Muscle layer of duodenum (tissue), 2 donors: ENCODE measurements around the gene GPHN.

ENCODE experiments used
- H3K27ac ChIP-seq: one replicate; pipeline ENCODE4 v1.7.0; 2013; ENCODE audit warnings: mild to moderate bottlenecking, low read length
- H3K27me3 ChIP-seq: one replicate; pipeline ENCODE4 v1.7.0; 2013; ENCODE audit warnings: low read depth, mild to moderate bottlenecking, control low read depth, low read length
- H3K36me3 ChIP-seq, 2 donors: one replicate each; pipeline ENCODE4 v1.7.0; 2013; ENCODE audit warnings: low read length in 2 of 2, control low read depth in 1 of 2, mild to moderate bottlenecking in 1 of 2; ENCODE audit not compliant: insufficient read depth in 2 of 2, control insufficient read depth in 1 of 2
- H3K4me1 ChIP-seq, 2 donors: one replicate each; pipeline ENCODE4 v1.7.0; 2013; ENCODE audit warnings: low read length in 2 of 2, mild to moderate bottlenecking in 2 of 2, control low read depth in 1 of 2, moderate library complexity in 1 of 2; ENCODE audit not compliant: insufficient read depth in 2 of 2, control insufficient read depth in 1 of 2
- H3K4me3 ChIP-seq, 2 donors: one replicate each; pipeline ENCODE4 v1.7.0; 2013; ENCODE audit warnings: low read length in 2 of 2, low read depth in 1 of 2, mild to moderate bottlenecking in 1 of 2
- H3K9me3 ChIP-seq, 2 donors: one replicate each; pipeline ENCODE4 v1.7.0; 2013; ENCODE audit warnings: low read length in 2 of 2, control low read depth in 1 of 2, mild to moderate bottlenecking in 1 of 2; ENCODE audit not compliant: control insufficient read depth in 1 of 2
- donor health status: healthy.

Gene GPHN

DNA sequence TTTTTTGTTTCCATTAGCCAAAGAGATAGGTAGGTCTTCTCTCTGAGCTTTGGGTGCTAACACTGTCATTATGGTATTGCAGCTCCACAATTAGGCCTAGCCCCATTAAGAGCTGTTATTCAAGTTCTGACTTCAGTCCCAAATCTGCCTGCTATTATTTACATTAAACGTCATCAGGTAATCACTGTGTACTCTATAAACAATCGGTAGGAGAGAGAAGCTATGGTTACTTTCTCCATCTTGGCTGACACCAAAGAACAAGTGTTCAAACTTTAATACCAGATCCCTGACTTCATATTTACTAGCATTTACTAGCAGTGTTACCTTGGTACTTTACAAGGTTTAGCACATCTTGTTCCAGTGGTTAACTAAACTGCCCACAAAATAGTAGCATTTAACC lies 376.2 kb downstream of the GPHN start:
- Histone ChIP-seq H3K9me3 (peaks cover 0 to 8% of the 10 kb centered on the region in 2 donors), H3K27me3 (no peaks in the 10 kb centered on the region), H3K27ac (no peak overlapping the region), H3K4me1 (no peaks in the 10 kb centered on the region), H3K36me3 (no peaks in the 10 kb centered on the region), H3K4me3 (no peak overlapping the region)

GRCh38 chr14:66900719-66901118 lies 392.8 kb downstream of the GPHN start:
- Histone ChIP-seq H3K36me3 (no peaks in the 10 kb centered on the region), H3K4me1 (no peaks in the 10 kb centered on the region), H3K9me3 (no peaks in the 10 kb centered on the region), H3K4me3 (no peak overlapping the region), H3K27me3 (no peaks in the 10 kb centered on the region), H3K27ac (no peak overlapping the region)

DNA sequence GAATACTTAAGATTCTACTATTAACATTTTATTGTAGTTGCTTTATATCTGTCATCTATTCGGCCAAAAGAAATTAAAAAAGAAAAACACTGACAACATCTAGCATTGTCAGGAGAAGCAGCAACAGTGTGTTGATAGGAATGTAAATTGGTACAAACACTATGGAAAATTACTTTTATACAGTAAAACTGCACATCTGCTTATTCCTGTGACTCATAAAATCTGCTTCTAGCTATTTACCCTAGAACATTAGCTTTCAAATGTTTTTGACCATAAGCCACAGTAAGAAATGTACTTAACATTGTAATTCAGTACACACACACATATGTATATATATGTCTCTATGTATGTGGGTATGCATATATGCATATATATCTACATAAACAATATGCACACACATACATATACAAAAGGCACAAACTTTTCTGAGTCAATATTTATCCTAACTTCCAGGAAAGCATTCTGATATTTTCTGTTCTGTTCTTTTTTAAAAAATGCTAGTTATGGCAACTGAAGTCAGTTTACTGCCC lies 402.4 kb downstream of the GPHN start:
- H3K36me3 ChIP-seq, result no peaks in the 10 kb centered on the region
- no peak overlapping the region for H3K4me3 ChIP-seq

DNA sequence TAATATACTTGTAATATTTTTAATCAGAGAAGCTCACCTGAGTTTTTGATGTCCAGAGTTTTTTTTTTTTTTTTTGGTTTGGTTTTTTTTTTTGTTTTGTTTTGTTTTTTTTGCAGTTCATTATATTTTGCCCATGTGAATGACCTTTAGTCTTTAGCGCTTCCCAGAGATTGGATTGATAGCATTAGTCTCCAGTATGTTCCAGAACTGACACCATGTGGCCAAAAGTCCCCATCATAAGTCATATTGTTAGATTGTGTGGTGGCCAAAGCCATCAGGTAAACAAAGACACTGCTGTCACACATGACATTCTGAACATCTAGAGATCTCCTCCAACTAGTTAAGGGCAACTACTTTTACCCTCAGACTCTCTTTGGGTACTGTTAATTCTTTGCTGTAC lies 408.5 kb downstream of the GPHN start:
- Histone ChIP-seq H3K27me3 (no peaks in the 10 kb centered on the region), H3K4me1 (no peaks in the 10 kb centered on the region), H3K27ac (no peak overlapping the region), H3K9me3 (no peaks in the 10 kb centered on the region), H3K4me3 (no peak overlapping the region), H3K36me3 (peaks cover 4 to 23% of the 10 kb centered on the region in 2 donors)

More for the DNA sequence above, 402.4 kb downstream of the GPHN start:
- H3K27me3 ChIP-seq, result no peaks in the 10 kb centered on the region
- H3K4me1 ChIP-seq, result no peaks in the 10 kb centered on the region
- no peaks in the 10 kb centered on the region for H3K9me3 ChIP-seq
- H3K27ac ChIP-seq, result no peak overlapping the region

GRCh38 chr14:66918527-66918926 lies 410.6 kb downstream of the GPHN start:
- Histone ChIP-seq H3K4me3 (no peak overlapping the region), H3K27ac (no peak overlapping the region), H3K36me3 (peaks cover 4 to 35% of the 10 kb centered on the region in 2 donors), H3K4me1 (no peaks in the 10 kb centered on the region), H3K9me3 (no peaks in the 10 kb centered on the region), H3K27me3 (no peaks in the 10 kb centered on the region)

- Histone ChIP-seq H3K27me3 (no peaks in the 10 kb centered on the region), H3K4me1 (no peaks in the 10 kb centered on the region), H3K9me3 (no peaks in the 10 kb centered on the region), H3K27ac (no peak overlapping the region), H3K36me3 (peaks cover 4 to 42% of the 10 kb centered on the region in 2 donors), H3K4me3 (no peak overlapping the region)
Observed at GRCh38 chr14:66920196-66920595, 412.2 kb downstream of the GPHN start.

DNA sequence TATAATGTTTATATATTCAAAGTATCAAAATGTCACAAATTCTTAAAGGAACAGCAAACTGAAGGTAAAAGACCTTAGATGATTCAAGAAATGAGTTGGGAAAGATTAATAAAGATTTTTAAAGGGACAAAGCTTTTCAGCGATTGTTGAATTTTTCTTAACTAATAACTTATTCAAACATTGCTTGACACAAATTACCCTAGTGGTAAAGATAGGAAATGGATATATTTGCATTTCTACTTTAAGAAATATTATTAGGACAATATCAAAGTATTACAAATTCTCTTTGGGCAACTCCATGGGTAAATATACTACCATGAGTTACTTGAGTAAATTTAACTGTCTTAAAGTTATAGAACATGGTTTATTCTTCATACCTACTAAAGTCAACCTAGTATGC lies 415.3 kb downstream of the GPHN start:
- Histone ChIP-seq H3K4me1 (no peaks in the 10 kb centered on the region), H3K9me3 (no peaks in the 10 kb centered on the region), H3K27me3 (no peaks in the 10 kb centered on the region), H3K27ac (no peak overlapping the region), H3K36me3 (peaks cover 0 to 26% of the 10 kb centered on the region in 2 donors), H3K4me3 (no peak overlapping the region)

GRCh38 chr14:66939409-66939808 lies 431.5 kb downstream of the GPHN start:
- peaks cover 26 to 36% of the 10 kb centered on the region in 2 donors for H3K9me3 ChIP-seq
- H3K4me1 ChIP-seq, result no peaks in the 10 kb centered on the region
- no peak overlapping the region for H3K4me3 ChIP-seq
- H3K36me3 ChIP-seq, result peaks cover 9 to 62% of the 10 kb centered on the region in 2 donors
- no peaks in the 10 kb centered on the region for H3K27me3 ChIP-seq
- H3K27ac ChIP-seq, result no peak overlapping the region

GRCh38 chr14:66944872-66945271 lies 436.9 kb downstream of the GPHN start:
- Histone ChIP-seq H3K27me3 (no peaks in the 10 kb centered on the region), H3K4me1 (no peaks in the 10 kb centered on the region), H3K36me3 (peaks cover 0 to 83% of the 10 kb centered on the region in 2 donors), H3K27ac (no peak overlapping the region), H3K9me3 (peaks cover 30 to 59% of the 10 kb centered on the region in 2 donors), H3K4me3 (peak overlapping the region; percentile 33 to 60)

DNA sequence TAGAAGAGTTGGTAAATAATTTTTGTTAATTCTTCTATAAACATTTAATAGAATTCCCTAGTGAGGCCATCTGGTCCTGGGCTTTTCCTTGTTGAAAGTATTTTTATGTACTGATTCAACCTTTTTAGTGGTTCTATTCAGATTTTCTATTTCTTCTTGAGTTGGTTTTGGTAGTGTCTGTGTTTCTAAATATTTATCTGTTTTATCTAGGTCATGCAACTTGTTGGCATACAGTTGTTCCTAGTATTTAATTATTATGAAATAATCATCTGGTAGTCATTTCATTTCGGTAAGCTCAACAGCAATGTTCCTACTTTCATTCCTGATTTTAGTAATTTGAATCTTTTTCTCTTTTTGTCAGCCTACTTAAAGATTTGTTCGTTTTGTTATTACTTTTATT lies 447.2 kb downstream of the GPHN start:
- Histone ChIP-seq H3K27me3 (no peaks in the 10 kb centered on the region), H3K27ac (no peak overlapping the region), H3K4me3 (no peak overlapping the region), H3K36me3 (peaks cover 5 to 30% of the 10 kb centered on the region in 2 donors), H3K4me1 (no peaks in the 10 kb centered on the region), H3K9me3 (peaks cover 11 to 29% of the 10 kb centered on the region in 2 donors)

GRCh38 chr14:66959437-66960050 lies 451.6 kb downstream of the GPHN start:
- H3K9me3 ChIP-seq, result peaks cover 11 to 14% of the 10 kb centered on the region in 2 donors
- H3K4me1 ChIP-seq, result no peaks in the 10 kb centered on the region
- no peaks in the 10 kb centered on the region for H3K27me3 ChIP-seq
- H3K4me3 ChIP-seq, result no peak overlapping the region
- no peak overlapping the region for H3K27ac ChIP-seq
- peaks cover 0 to 7% of the 10 kb centered on the region in 2 donors for H3K36me3 ChIP-seq

GRCh38 chr14:66965831-66966230 lies 457.9 kb downstream of the GPHN start:
- Histone ChIP-seq H3K4me1 (no peaks in the 10 kb centered on the region), H3K36me3 (peaks cover 8 to 11% of the 10 kb centered on the region in 2 donors), H3K27me3 (no peaks in the 10 kb centered on the region), H3K4me3 (no peak overlapping the region), H3K27ac (no peak overlapping the region), H3K9me3 (no peaks in the 10 kb centered on the region)
